Left kidney (tissue), 2 donors: ENCODE results near the gene GNB4. TPM values are rescaled to one million over a fixed set of nuclear protein-coding genes. Genes with fewer than 3 reads are reported as not detected.

Experiments
- DNase-seq: peaks from one replicate; pipeline ENCODE4 v3.0.0-alpha.2; 2013
- polyA plus RNA-seq: library from polyadenylated mRNA; unstranded; fragments of 120-200 nt; gene quantifications from one replicate; pipeline ENCODE4 v1.2.1, GENCODE V29; 2013; ENCODE audit not compliant: insufficient read length

Gene GNB4
- polyA plus RNA-seq, 1 donor = 29.2 TPM

- no peak for DNase-seq
These were observed 4.8 kb downstream of the GNB4 start for GRCh38 chr3:179446501-179446900.

- no peak for DNase-seq
These were observed 12.4 kb downstream of the GNB4 start for GRCh38 chr3:179438841-179439240.

- DNase-seq = no peak
These were observed 14.8 kb downstream of the GNB4 start for GRCh38 chr3:179436517-179436916.

- no peak for DNase-seq
These were observed 18.8 kb downstream of the GNB4 start for GRCh38 chr3:179432451-179432850.

DNA sequence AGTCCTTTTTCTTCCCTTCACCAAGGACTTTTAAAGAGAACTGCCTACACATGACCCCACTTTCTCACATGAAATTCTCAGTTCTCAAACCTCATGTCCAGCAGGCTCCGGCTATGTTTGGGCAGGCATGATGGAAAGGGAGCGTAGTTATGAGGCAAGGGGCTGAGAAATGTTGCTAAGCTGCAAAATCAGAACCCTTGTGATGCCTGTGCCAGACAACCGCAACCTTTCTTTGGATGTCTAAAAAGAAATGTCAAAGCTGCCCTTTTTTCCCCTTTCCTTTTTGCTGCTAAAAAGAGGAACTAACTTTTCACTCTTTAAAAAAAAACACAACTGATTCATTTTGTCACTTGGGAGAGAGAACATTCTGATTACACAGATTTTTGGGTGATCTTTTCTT is 19.2 kb downstream of the GNB4 start:
- no peak for DNase-seq

DNA sequence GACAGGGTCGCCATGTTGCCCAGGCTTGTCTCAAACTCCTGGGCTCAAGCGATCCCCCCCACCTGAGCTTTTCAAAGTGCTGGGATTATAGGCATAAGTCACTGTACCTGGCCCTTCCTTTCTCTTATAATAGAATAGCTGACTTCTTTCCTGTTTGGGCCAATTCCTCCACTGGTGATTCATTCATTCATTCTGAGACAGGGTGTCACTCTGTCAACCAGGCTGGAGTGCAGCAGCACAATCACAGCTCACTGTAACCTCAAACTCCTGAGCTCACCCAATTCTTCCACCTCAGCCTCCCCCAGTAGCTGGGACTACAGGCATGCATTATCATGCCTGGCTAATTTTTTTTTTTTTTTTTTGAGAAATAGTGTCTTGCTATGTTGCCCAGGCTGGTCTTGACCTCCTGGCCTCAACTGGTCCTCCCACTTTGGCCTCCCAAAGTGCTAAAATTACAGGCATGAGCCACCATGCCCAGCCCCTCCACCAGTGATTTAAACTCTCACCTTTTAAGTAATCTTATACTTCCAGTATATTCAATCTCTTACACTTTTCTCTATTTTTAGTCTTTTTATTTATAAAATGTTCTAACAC is 20.9 kb downstream of the GNB4 start:
- no peak for DNase-seq

GRCh38 chr3:179428876-179429548 is 22.3 kb downstream of the GNB4 start:
- no peak for DNase-seq

- DNase-seq = no peak
These were observed 26.2 kb downstream of the GNB4 start for GRCh38 chr3:179425075-179425474.

- DNase-seq = no peak
These were observed 29.8 kb downstream of the GNB4 start for GRCh38 chr3:179421500-179421899.

- DNase-seq = no peak
These were observed 32.7 kb downstream of the GNB4 start for GRCh38 chr3:179418610-179419009.

DNA sequence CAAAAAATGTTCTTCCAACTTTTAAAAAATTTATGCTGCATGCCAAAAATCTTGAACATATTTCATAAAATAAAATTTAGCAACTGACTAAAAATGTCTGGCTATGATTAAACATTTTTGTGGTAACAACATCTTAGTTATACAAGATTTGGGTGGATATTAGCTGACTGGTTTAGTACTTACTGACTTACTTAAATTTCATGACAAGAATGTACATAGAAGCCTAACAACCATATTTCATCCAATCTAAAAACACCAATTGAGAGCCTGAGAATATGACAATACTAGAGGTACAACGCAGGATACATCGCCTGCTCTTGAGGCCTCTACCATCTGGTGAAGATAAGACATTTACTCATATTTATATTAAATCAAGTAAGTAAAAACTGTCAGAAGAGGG is 34.6 kb downstream of the GNB4 start:
- no peak for DNase-seq

- DNase-seq = no peak
These were observed 35.9 kb downstream of the GNB4 start for GRCh38 chr3:179415377-179415776.

DNA sequence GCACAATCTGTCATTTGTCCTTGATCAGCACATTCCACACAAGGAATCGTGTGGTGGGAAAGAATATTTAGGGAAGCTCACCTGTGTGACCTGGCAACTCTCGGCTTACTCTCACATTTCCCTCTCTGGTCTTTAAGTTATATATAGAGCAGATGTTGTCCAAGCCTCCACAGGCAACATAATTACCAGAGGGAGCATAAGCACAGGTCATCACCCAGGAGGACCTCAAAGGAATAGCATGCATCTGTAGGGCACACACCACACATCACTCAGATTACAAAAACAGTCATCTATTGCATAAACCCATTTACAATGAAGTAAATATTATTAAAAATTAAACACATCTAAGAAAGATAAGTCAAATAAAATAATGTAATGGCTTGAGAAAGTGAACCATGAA is 36.5 kb downstream of the GNB4 start:
- DNase-seq = no peak

GRCh38 chr3:179410999-179411398 is 40.3 kb downstream of the GNB4 start:
- DNase-seq = no peak

DNA sequence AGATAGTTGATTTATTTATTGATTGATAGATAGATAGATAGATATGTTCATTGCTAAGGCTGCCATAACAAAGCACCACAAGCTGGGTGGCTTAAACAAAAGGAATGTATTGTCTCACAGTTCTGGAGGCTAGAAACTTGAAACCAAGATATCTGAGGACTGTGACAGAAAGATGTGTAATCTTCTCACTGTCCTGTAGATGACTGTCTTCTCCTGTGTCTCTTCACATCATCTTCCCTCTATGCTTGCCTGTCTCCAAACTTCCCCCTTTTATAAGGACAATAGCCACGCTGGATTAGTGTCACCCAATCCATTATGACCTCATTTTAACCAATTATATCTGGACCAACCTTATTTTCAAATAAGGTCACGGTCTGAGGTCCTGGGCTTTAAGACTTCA is 40.9 kb downstream of the GNB4 start:
- no peak for DNase-seq

DNA sequence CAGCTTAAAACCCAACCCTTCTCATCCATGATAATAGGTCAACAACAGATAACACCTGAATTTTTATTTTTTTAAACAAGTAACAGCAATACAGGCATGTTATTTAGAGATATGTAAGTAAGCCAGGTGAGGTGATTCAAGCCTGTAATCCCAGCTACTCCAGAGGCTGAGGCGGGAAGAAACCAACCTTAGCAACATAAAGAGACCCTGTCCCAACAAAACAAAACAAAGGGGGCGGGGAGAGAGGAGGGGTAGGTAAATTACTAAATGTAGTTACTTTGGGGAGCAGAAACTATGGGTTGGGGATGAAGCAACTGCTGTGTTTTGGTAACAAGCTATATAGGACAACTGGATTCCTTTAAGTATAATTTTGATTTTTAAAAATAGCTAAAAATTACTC is 47.0 kb downstream of the GNB4 start:
- DNase-seq = no peak

GRCh38 chr3:179402963-179403362 is 48.3 kb downstream of the GNB4 start:
- DNase-seq = no peak

DNA sequence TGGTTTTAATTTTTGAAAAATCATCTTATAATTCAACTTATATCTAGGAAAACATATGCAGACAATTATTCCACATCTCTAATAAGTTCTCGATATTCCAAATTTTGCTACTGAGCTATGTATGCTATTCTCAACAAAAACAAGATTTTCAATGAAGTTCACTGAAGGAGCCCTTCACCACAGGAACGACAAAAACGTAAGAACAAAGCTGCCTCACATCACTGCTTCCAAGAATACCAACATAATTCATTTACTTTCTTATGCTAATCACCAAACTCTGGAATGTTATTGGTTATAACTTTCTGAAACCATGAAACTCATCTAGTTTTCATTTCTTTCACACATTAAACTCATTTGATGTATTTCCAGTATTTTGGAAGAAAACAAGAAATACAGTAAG is 49.7 kb downstream of the GNB4 start:
- no peak for DNase-seq

GRCh38 chr3:179398574-179399231 is 52.6 kb downstream of the GNB4 start:
- no peak for DNase-seq

DNA sequence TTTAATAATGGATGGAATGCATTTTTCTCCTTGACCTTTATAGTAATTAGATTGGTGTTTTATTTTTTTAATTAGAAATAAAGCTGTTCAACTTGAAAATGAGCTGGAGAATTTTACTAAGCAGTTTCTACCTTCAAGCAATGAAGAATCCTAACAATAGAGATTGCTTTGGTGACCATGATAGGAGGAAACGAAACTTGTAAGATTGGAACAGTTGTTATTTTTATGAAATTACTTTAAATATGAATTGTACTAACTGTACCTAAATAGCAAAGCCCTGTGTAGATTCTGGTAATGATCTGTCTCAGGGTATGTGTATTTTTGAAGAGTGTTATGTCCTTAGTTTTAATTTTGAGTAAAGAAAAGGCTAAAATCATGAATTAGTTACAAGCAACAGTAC is 59.4 kb downstream of the GNB4 start:
- DNase-seq = no peak

DNA sequence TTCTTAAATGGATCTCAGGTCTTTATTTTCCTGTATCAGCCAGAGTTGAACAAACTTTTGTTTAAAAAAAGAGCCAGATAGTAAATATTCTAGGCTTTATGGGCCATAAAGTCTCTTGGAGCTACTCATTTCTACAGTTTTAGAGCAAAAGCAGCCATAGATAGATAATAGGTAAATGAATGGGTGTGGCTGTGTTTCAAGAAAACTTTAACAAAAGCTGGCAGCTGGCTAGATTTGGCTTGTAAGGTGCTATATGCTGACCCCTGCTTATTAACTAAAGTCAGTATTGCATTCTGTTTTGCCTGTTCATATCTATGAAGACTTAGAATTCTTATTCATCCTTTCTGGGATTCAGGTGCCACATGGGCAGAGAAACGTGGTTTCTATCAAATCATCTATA is 74.8 kb downstream of the GNB4 start:
- DNase-seq = no peak

DNA sequence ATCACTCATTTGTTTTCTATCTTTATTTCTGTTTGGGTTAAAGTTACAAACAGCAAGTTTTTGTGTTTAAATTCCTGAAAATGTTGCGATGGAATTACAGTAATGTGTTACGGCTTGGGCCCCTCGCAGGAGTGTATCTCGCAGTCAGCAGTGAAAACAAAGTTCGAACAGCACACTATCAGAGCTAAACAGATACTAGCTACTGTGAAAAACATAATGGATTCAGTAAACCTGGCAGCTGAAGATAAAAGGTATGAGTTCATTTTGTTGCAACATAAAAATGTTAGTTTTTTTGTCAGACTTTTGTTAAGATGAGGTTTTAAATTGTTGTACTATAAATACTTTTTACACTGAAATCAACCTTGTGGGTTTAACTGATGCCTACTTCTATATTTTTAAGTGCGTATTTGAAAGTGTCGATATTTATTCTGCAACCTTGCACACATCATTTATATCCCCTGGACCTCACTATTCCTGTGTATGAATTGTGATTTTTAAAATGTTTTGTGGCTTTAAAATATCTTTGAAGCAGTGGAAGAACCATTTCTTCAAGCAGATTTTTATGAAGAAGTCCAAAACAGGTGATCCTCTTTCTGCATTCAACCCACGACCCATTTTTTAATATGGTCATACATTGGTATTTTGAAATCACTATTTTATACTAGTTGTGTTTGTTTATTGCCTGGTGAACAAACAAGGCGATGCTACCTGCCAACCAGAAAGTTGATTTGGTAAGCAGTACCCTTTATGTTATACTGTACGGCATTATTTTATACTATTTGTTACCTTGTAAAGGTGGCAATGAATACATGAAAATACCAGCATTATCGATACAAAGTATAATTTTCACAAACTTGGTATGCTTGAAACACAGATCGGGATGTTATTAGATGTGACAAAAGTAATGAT is 75.9 kb downstream of the GNB4 start:
- DNase-seq = no peak

DNA sequence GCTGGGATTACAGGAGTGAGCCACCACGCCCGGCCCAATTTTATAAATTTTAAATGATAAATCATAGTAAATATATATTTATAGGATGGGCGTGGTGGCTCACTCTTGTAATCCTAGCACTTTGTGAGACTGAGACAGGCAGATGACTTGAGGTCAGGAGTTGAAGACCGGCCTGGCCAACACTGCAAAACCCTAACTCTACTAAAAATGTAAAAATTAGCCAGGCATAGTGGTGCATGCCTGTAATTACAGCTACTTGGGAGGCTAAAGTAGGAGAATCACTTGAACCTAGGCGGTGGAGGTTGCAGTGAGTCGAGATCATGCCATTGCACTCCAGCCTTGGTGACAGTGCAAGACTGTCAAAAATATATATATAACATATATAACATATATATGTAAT is 77.3 kb downstream of the GNB4 start:
- no peak for DNase-seq
